ENCODE results near the gene NELL1. TPM values are rescaled to one million over a fixed set of nuclear protein-coding genes. Genes with fewer than 3 reads are reported as not detected.

Gene NELL1
- total RNA-seq, 1 experiment from 2014 or later = not detected

GRCh38 chr11:20656901-20657300 lies 12.5 kb upstream of the NELL1 start:
- no peak for DNase-seq
- Mint-ChIP-seq H3K4me1 (ENCODE audit: low read depth, unreplicated experiment) (no peaks in the 10 kb centered on the region), H3K9me3 (ENCODE audit: unreplicated experiment) (no peaks in the 10 kb centered on the region), H3K36me3 (ENCODE audit: insufficient read depth, unreplicated experiment) (no peaks in the 10 kb centered on the region), H3K27ac (ENCODE audit: unreplicated experiment) (no peak overlapping the region), H3K27me3 (ENCODE audit: insufficient read depth, unreplicated experiment) (peaks cover 21% of the 10 kb centered on the region), H3K4me3 (ENCODE audit: unreplicated experiment) (no peak overlapping the region)
- Histone ChIP-seq H3K9me3 (no peaks in the 10 kb centered on the region), H3K36me3 (ENCODE audit: control insufficient read depth, insufficient read depth, low read length) (no peaks in the 10 kb centered on the region), H3K4me1 (0 out of 2 replicates have a peak, but pooled peaks cover 7% of the 10 kb centered on the region), H3K27me3 (replicated peaks; ENCODE audit: control insufficient read depth, insufficient read depth, low read length) (peaks cover 4% of the 10 kb centered on the region), H3K4me3 (ENCODE audit: low read depth, low read length) (no peak overlapping the region)
- ChIA-PET CTCF (interaction anchor here (0.6 kb wide), 1 partner anchor 532 kb away, joined by 4 read pairs; no protein-coding TSS in a partner anchor), POLR2A (no interaction called here)
- intact Hi-C loops (cut with micrococcal nuclease; ENCODE audit: unreplicated experiment) = no loop called here
- no TSS peak for BruUV-seq (replicated peaks)
- TF ChIP-seq CTCF (IDR thresholded peaks at IDR 0.05; ENCODE audit: insufficient read depth in 1 of 2, low read depth in 1 of 2, low read length in 1 of 2, severe bottlenecking in 1 of 2, unreplicated experiment in 1 of 2) = no peak

GRCh38 chr11:20658135-20658534 lies 11.3 kb upstream of the NELL1 start:
- Mint-ChIP-seq H3K27me3 (ENCODE audit: insufficient read depth, unreplicated experiment) (peaks cover 13% of the 10 kb centered on the region), H3K4me3 (ENCODE audit: unreplicated experiment) (no peak overlapping the region), H3K36me3 (ENCODE audit: insufficient read depth, unreplicated experiment) (no peaks in the 10 kb centered on the region), H3K4me1 (ENCODE audit: low read depth, unreplicated experiment) (no peaks in the 10 kb centered on the region), H3K9me3 (ENCODE audit: unreplicated experiment) (no peaks in the 10 kb centered on the region), H3K27ac (ENCODE audit: unreplicated experiment) (no peak overlapping the region)
- no TSS peak for BruUV-seq (replicated peaks)
- no peak for DNase-seq
- Histone ChIP-seq H3K36me3 (ENCODE audit: control insufficient read depth, insufficient read depth, low read length) (no peaks in the 10 kb centered on the region), H3K9me3 (no peaks in the 10 kb centered on the region), H3K27me3 (replicated peaks; ENCODE audit: control insufficient read depth, insufficient read depth, low read length) (peaks cover 4% of the 10 kb centered on the region), H3K4me1 (0 out of 2 replicates have a peak, but pooled peaks cover 7% of the 10 kb centered on the region), H3K4me3 (ENCODE audit: low read depth, low read length) (no peak overlapping the region)
- ChIA-PET CTCF (no interaction called here), POLR2A (no interaction called here)
- intact Hi-C loops (cut with micrococcal nuclease; ENCODE audit: unreplicated experiment) = no loop called here
- no peak for TF ChIP-seq CTCF (IDR thresholded peaks at IDR 0.05; ENCODE audit: insufficient read depth in 1 of 2, low read depth in 1 of 2, low read length in 1 of 2, severe bottlenecking in 1 of 2, unreplicated experiment in 1 of 2)

- no peak overlapping the region for H3K4me3 Mint-ChIP-seq (ENCODE audit: unreplicated experiment)
- Histone ChIP-seq H3K4me1 (0 out of 2 replicates have a peak, but pooled peaks cover 7% of the 10 kb centered on the region), H3K27me3 (replicated peaks; ENCODE audit: control insufficient read depth, insufficient read depth, low read length) (no peaks in the 10 kb centered on the region), H3K4me3 (ENCODE audit: low read depth, low read length) (no peak overlapping the region), H3K9me3 (no peaks in the 10 kb centered on the region), H3K36me3 (ENCODE audit: control insufficient read depth, insufficient read depth, low read length) (no peaks in the 10 kb centered on the region)
- intact Hi-C loops (cut with micrococcal nuclease; ENCODE audit: unreplicated experiment) = no loop called here
- H3K9me3 Mint-ChIP-seq (ENCODE audit: unreplicated experiment) = no peaks in the 10 kb centered on the region
- H3K27me3 Mint-ChIP-seq (ENCODE audit: insufficient read depth, unreplicated experiment) = peaks cover 3% of the 10 kb centered on the region
- no TSS peak for BruUV-seq (replicated peaks)
- H3K36me3 Mint-ChIP-seq (ENCODE audit: insufficient read depth, unreplicated experiment) = no peaks in the 10 kb centered on the region
- no peak for TF ChIP-seq CTCF (IDR thresholded peaks at IDR 0.05; ENCODE audit: insufficient read depth in 1 of 2, low read depth in 1 of 2, low read length in 1 of 2, severe bottlenecking in 1 of 2, unreplicated experiment in 1 of 2)
- no peak for DNase-seq
- ChIA-PET CTCF (no interaction called here), POLR2A (no interaction called here)
- H3K4me1 Mint-ChIP-seq (ENCODE audit: low read depth, unreplicated experiment) = no peaks in the 10 kb centered on the region
- H3K27ac Mint-ChIP-seq (ENCODE audit: unreplicated experiment) = no peak overlapping the region
These were observed 7.9 kb upstream of the NELL1 start for GRCh38 chr11:20661445-20661844.

All from Caco-2 (cell line).